HK-2 (cell line): ENCODE data around the gene HTRA1.

Experiments
- DNase-seq: peaks from one replicate; pipeline ENCODE4 v3.0.0-alpha.2; 2018; ENCODE audit not compliant: unreplicated experiment

Gene HTRA1

DNA sequence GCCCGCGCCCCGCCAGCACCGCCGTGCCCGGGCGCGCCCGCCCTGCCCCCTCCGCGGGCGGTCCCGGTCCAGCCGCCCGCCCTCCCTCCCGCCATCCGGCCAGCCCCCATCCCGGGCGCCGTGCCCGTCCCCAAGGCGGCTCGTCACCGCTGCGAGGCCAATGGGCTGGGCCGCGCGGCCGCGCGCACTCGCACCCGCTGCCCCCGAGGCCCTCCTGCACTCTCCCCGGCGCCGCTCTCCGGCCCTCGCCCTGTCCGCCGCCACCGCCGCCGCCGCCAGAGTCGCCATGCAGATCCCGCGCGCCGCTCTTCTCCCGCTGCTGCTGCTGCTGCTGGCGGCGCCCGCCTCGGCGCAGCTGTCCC is at the start of gene HTRA1:
TSS of gene HTRA1 (plus strand) at position 187 of the 362 bp plus-strand sequence. CDS start at position 287, 100 bp downstream.
- DNase-seq, result peak; percentile 57

DNA sequence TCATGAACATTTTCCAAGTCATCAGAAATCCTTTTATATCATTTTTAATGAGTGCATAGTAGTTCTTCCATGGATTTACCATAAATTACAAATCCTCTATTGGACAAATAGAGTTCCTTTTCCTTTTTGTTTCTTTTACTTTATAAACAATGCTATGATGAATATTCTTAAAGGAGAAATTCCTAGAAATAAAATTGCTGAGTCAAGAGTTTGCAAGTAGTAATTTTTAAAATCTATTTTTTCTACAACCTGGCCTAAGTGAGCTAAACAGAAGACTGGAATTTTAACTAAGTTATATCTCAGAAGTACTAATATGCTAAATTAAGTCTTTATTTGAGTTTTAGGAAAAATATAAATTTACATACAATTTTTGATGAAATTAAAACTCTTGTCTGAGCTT is 48.0 kb upstream of the HTRA1 start:
- DNase-seq, result no peak

DNA sequence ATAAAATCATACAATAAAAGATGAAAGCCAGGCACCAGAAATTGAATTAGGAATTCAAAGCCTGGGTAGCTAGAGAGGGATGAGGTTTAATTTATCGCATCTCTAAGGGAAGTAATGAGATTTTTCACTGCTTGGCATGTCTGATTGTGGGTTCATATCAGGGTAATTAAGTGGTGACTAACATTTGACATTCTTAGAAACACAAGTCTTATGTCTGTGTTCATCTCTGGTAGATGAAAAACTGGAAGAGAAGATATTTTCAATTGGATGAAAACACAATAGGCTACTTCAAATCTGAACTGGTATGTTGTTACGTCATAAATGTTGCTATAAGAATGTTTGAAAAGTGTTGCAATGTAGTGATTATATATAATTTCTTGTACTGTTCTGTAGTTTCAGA is 43.7 kb upstream of the HTRA1 start:
- DNase-seq, result no peak

DNA sequence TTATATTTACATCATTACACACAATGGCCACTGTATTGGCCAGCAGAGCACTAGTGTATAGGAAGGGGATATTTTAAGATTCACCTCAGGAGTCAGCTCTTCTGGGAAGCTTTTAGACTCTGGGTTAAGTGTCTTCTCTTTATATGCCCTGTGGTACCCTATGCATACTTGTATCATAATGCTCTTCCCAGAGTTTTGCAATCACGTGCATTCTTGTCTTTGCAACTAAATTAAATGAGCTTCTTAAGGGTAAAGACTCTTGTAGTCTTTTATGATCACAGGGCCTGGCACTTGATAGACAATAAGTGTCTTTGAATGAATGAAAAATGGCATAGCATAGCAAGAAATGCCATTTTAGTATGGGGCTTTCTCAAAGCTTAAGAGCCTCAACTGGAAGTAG is 42.3 kb upstream of the HTRA1 start:
- no peak for DNase-seq

DNA sequence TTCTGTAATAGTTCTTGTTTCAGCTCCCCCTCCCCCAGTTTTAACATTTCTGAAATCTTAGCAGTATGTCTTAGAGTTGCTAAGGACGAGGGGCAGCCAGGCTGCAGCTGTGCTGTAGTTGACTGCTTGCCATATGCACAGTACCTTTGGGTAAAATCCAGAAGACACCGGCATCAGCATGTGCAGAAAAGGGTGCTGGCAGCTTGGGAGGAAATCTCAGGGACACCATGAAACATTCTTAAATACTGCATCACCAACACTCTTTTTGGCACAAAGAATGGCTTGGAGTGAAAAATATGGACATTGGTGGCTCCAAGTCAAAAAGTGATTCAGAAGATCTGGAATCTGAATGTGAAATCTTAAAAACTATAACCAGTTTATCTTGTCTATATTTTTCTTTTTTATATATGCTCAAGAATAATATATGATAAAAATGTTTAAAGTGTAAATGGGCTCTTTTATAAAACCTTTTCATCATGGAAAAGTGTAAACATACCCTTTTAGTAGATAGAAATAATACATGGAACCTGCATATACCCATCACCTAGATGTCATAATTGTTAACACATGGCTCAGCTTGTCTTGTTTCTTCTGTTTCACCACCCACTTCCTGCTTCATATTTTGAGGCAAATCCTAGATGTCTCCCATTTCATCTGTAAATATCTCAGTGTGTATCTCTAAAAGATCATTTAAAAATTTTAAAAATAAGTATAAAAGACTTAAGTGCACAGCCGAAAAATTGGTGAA is 41.3 kb upstream of the HTRA1 start:
- DNase-seq, result no peak

DNA sequence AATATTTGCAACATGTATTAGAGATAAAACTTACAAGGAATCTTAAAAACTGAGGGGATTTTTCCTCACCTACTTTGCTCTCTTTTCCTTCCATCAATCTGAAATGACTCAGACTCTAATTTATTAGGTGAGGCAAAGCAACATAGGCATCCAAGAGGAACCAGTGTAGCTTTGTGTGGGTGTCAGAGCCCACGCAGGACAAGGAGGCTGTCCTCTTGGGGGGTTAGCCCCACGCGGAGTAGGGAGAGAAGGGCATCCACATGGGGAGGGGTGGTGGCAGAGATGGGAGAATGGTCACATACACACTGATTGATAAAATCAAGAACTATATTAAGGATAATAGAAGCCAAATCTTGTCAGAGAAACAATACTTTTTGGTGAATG is 40.7 kb upstream of the HTRA1 start:
- DNase-seq, result no peak

DNA sequence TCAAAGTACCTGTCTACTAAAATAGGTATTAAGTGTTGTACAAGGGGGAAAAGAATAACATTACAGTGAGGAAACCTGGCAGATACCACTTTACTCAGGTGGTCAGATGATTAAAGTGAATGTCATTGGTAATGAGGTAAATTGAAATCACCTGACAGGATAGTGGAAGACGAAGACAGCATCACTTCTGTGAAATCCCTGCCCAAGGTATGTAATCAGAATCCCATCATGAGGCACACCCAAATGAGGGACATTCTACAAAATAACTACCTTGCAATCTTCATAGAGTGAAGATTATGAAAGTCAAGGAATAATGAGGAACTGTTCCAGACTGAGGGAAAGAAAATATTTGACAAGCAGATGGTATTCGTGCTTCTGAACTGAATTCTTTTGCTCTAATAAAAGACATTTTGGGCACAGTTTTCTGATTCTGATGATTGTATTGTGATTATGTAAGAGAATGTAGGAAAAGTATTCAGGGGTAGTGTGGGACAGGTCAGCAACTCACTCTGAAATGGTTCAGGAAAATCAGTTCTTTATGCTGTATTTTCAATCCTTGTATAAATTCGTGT is 40.2 kb upstream of the HTRA1 start:
- DNase-seq, result no peak

DNA sequence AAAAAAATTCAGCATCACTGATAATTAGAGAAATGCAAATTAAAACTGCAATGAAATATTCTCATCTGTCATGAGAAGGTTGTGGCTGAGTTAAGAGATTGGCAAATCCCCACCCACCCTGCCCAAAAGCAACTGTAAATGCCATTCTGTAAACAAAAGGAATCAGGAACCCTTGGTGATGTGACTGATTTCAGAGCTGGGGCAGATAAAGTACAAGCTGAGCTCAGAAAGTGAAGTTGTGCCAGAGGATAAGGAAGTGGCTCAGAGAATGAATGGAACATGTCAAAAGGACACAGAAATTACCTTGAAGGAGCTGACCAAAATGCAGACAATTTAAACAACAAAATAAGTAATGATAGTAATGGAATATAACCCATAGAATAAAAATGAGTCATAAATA is 39.6 kb upstream of the HTRA1 start:
- no peak for DNase-seq

DNA sequence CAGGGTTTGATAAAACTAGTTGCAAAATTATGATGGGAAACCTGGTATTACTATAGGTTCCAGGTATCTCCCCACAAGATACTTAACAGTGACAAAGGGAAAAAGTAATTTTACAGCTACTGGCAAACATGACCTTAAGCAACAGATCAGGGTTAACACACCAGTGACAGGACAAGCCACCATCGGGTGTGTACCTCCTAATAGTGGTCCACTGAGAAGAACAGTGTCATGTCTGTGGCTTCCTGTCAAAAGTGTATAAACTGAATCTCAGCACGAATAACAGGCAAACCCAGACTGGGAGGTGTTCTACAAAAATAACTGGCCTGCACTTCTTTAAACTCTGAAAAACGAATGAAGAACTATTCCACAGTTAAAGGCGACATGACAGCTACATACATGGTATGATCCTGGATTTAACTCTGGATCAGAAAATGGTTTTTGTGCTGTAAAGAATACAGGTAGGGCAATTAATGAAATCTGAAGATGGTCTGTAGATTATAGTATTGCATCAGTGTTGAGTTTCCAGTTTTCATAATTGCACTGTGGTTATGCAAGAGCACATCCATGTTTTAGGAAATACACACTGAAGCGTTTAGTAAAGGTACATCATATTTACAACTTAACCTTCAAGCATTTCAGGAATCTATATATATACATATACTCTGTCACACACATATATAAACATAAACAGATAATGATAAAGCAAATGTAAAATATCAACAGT is 38.9 kb upstream of the HTRA1 start:
- DNase-seq, result no peak

DNA sequence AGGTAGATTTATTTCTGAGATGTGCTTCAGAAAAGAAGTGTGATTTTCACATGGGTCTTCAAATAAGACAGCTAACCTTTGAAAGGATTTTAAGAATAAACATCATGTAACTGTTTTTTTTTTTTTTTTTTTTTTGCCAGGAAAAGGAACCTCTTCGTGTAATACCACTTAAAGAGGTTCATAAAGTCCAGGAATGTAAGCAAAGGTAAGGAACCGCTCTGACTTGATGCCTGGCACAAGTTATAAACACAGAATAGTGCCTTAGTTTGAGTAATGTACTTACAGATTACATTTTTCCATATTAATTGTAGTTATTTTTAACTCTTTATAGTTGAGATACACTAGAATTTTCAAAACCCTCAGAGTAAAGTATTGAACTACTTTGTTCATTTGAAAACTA is 37.3 kb upstream of the HTRA1 start:
- no peak for DNase-seq

DNA sequence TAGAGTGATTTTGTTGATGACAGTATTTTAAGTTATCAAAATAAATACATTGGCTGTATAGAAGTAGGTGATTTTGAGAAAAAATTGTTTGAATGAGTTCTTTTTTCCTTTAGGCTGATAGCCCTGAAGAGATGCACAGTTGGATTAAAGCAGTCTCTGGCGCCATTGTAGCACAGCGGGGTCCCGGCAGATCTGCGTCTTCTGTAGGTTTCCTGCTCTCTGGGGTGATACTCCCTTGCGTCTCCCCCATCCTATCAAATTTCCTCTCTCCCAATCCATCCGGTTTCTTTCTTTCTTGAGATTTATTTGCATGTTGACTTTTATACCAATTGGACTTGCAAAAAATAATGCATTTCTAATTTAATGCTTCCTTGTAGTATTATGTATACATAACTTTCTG is 34.5 kb upstream of the HTRA1 start:
- DNase-seq, result no peak

DNA sequence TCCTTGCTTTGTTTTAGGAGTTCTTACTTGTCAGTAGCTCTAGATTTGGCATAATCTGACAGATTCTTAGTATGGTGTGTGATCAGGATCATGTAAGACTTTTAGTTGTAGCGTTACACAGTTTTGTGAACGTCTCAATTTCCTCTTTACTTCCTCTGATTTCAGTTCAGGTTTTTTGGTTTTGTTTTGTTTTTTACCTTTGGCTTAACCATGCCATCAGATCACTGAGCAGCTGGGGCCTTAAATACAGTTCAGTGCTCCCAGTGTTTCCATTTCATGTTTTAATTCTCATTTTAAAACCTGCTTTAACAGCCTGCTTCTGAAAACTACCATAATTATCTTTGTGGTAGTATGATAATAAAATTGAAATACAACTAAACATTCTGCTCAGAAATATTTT is 34.1 kb upstream of the HTRA1 start:
- DNase-seq, result no peak

DNA sequence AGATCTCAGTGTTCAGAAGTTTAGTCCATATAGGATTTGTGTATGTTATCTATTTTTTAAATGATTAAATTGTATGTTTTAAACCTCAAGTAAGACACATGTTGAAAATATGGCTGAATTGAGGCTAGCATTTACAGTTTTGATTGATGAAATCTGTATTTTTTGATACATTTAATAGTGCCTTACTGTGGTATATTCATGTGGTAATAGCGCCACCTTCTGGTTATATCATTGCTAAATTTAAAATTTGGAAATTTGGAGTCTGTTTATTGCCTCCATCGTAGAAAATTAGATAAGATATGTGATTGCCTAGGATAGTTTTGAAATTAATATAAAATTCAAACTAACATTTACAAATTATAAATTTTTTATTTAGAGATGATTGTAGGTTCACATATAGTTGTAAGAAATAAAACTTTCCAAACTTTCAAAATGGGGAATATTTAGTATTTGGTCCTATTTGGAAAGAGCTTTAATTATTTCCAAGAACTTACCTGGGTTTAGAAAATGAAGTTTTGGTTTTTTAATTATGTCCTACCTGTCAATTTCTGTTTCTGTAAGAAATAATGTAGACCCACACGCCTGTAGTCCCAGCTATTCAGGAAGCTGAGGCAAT is 26.0 kb upstream of the HTRA1 start:
- no peak for DNase-seq

DNA sequence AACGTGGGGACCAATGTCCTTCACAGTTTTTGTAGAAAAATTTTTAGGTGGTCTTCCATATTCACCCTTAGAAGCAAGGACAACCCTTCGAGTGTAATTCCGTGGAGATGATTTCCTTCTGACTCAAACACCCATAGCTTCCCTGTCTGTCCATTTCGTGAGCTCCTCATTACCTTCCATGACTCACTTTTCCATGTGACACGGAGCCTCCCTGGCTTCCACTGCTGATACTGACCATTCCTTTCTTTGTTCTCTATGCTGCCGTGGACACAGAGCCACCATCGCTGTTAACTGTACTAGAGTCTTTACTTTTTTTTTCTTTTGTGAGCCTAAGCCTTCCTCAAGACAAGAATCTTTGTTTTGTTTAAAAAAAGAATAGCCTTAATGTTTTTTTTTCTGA is 19.4 kb upstream of the HTRA1 start:
- peak; percentile 60 for DNase-seq

DNA sequence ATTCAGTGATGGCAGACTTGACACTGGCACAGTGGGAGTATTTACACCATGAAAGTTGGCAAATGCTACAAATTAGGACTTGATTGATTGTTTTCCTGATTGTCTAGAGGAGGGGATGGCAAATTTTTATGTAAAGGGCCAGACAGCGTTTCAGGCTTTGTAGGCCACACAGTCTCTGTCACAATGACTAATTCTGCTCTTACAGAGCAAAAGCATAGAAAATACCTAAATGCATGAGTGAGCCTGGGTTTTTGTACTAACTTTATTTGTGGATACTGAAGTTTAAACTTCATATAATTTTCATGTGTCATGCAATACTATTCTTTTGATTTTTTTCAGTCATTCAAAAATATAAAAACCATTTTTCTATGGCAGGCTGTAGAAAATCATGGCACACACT is 15.9 kb upstream of the HTRA1 start:
- DNase-seq, result no peak

DNA sequence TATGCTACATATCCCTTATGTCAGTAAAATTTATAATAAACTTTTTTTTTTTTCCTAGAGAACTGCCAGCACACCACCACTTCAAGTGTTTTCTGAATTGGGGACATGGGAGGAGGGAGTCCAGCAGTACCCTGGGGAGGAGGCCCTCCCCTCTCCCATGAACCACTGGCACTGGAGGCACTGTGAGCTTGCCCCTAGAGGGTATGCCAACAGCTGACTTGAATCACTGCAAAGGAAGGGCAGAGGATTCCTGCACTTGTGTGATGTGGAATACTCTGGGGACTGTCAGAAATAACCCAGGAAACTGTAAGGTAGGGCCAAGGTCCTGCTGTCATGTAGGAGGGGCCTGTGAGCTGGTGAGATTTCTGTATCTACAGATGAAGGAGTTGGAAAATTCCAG is 15.4 kb upstream of the HTRA1 start:
- DNase-seq, result no peak

DNA sequence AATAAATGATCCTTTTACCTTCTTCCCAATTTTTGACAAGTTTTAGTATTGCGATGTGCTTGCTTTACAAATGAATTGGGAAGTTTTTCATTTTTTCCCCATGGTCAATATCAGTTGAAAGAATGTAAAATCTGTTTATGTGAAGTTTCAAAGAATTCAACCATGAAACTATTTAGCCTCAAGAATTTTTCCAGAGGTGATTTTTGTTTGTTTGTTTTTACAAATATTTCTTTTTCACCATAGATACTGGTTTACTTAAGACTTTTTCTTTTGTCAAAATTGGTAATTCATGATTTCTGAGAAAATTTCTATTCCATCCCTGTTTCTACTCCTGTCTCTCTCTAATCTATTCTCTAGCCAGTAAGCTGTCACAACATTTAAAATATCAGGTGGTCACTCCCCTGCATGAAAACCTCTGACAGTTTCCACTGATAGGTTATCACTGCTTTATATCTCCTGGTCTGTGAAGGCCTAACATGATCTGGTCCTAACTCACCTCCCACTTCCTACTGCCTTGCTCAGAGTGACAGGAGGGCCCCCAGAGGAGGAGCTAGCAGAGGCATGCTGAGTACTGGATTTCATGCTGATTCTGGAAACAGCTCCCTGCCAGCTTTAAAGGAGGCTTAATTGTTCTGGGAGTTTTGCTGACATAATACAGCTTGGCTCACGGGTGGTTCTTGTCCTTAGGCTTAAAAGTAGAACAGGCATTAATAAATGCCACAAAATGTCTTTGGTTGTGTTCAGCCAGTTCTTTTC is 14.5 kb upstream of the HTRA1 start:
- no peak for DNase-seq

DNA sequence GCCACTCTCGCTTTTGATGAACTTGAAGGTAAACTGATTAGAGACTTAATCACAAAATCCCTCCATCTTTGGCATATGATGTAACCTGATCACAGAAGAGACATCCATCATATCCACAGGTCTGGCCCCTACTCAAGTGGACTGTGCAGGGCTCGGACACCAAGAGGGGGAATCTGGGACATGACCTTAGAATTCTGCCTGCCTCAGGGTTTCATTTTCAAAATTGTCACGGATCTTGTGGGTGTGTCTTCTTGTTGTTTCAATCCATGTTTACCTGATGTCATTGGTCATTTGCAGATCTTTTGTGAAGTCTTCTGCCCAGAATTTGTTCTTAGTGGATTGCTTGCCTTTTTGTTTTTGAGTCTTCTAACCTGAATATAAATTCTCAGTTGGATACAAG is 12.8 kb upstream of the HTRA1 start:
- DNase-seq, result no peak

DNA sequence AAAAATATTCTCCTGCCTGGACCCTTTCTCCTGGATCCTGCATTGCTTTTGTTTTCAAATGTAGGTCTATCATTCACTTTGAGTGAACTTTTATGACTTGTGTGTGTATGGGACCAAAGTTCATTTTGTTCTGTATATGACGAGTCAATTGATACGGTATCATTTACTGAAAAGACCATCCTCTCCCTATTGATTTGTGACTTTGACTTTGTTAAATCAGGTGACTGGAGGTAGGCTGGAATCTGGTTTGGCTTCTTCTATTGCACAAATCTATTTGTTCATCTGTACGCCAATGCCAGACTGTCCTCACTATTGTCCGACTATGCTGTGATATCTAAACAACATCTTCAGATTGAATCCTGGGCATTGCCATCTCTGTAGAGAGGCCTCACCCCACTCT is 12.2 kb upstream of the HTRA1 start:
- no peak for DNase-seq

DNA sequence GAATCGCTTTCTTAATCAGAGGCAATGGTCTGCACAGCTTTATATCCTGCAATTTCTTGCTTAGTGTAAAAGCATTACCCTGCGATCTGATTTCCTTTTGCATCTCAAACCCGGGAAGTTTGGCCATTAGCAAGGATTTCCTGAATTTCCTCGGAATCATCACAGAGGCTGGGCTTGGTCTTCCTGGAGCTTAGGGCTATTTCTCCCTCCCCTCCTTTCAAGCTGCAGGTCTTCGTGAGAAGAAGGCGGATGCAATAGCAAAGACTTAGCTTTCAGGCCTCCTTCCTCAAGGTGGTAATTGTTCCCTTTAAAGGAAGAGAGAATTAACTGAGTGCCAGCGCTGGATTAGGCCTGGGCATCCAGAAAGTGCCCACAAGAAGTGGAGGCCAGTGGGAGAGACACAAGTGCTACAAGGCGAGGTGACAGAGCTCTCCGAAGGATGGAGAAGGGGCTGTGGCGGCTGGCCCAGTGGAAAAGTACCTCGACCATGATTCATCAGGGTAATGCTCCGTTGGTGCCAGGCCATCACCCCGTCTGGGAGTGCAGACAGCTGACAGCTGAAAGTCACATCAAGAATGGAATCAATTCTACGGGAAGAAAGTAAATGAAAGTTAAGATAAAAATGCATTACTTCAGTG is 10.9 kb upstream of the HTRA1 start:
- no peak for DNase-seq

DNA sequence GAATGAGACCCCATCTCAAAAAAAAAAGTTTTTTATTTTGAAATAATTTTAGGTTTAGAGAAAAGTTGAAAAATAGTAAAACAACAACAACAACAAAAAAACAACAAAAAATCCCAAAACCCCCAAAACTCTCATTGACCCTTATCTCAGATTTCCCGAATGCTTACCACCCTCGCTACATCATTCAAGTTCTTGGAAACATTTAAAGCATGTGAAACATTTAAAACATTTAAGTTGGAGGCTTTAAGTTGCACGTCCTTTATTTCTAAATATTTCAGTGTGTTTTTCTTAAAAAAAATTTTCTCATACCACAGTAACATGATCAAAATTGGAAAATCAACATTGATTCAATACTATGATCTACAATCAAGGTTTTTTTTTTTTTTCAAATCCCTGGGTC is 7.3 kb upstream of the HTRA1 start:
- DNase-seq, result no peak

DNA sequence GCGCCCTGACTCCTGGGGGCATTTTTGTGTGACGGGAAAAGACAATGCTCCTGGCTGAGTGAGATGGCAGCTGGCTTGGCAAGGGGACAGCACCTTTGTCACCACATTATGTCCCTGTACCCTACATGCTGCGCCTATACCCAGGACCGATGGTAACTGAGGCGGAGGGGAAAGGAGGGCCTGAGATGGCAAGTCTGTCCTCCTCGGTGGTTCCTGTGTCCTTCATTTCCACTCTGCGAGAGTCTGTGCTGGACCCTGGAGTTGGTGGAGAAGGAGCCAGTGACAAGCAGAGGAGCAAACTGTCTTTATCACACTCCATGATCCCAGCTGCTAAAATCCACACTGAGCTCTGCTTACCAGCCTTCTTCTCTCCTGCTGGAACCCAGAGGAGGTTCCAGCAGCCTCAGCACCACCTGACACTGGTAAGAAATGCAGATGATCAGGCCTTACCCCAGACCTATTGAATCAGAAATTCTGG is 6.7 kb upstream of the HTRA1 start, which contains the start of gene ARMS2:
TSS of gene ARMS2 (plus strand) at position 51 of the 478 bp plus-strand sequence. CDS start at position 126, 75 bp downstream.
- no peak for DNase-seq
